ENCODE measurements around the gene RBX1.
"Not testable (repeated sequence)": the region's sequence is repeated elsewhere in the genome, so short reads cannot be mapped to it uniquely, and the experiment has no call there.

The RBX1 gene

DNA sequence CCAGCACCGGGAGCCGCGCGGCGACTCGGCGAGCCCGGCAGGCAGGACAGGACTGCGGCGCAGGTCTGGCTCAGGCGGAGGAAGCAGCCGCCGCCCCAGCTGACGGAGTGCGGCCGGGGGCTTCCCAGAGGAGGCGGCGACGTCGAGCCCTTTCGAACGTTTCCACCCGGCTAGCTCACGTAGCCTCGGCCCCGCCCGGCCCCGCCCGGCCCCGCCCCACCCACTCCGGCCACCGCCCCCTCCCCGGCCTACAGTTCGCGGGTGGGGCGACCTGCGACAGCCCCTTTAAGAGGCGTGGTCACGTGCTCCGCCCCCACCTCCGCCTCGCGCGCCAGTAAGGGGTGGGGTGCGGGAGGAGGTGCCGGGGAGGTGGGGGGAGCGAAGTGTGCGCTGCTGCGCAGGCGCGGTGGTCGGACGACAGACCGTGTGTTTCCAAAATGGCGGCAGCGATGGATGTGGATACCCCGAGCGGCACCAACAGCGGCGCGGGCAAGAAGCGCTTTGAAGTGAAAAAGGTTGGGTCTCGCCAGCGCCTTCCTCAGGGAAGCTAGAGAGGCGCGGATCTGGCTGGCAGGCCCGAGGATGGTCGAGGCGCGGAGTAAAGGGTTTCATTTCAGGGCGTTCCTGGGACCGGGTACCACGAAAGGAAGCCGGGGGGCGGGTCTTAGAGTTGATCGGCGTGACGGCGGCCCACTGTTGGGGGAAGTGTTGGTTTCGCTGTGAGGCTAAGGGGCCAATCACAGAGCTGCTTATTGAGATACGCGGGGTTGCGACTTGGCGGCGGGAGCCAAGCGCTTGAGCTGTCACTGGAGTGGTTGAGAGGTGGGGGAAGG, at the start of gene RBX1:
Gene RBX1, plus strand, starts transcription at position 417 of the 833 bp plus-strand sequence. Its CDS starts 21 bp downstream, at position 438.
- DNase-seq, result peak; percentile 99

DNA sequence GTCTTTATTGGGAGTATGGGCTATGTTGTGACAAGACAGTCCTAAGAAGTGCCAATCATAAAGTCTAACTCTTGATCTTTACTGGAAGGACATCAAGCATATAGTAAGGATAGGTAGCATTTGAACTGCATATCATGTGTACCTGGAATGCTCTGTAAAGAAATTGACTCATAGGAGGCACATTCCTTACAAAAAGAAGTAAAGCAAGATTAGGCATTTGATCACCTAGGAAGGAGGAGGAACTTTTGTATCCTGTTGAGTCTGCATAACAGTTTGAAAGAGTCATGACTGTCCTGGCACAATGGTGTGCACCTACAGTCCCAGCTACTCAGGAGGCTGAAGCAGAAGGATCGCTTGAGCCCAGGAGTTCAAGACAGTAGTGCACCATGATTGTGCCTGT, 47.1 kb upstream of the RBX1 start:
- no peak for DNase-seq

DNA sequence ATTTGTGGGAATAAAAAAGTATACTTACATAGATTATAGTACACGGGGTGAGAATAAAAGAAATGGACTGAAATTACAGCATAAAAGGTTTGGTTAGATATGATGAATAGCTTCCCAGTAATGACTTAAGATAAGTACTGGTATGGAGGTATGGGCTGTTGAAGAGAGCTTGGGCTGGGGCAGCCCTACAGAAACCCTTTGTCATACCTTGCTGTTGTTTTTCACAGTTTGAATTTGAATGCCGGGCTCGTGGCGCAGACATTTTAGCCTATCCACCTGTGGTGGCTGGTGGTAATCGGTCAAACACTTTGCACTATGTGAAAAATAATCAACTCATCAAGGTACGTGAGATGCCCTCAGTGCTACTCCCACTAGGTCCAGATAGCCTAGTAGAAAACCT, 42.3 kb upstream of the RBX1 start:
- DNase-seq, result no peak

DNA sequence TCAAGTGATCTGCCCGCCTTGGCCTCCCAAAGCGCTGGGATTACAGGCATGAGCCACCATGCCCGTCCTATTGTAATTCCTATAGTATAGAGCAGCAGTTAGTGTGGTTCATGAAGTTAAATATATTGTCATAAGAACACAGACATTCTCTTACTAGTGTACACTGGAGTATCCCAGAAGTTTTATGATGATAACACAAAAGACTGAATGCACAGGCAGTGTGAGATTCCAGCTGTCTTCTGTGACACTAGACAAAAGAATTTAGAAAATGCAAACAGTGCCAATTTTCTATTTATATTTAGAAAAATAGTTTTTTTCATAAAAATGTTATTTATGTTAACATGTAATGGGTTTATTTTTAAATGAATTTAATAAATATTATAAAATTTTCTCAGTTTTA, 39.4 kb upstream of the RBX1 start:
- peak; percentile 14 for DNase-seq

DNA sequence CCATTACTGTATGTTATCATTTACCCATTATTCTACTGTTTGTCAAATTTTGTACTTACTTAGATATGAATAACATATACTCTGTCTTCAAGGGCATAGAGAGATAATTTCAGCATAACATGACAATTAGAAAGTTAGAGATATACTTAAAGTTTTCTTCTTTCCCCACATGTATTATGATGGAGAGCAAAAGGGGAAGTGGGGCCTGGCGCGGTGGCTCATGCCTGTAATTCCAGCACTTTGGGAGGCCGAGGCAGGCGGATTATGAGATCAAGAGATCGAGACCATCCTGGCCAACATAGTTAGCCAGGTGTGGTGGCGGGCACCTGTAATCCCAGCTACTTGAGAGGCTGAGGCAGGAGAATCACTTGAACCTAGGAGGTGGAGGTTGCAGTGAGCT, 38.2 kb upstream of the RBX1 start:
- DNase-seq, result not testable (repeated sequence)

DNA sequence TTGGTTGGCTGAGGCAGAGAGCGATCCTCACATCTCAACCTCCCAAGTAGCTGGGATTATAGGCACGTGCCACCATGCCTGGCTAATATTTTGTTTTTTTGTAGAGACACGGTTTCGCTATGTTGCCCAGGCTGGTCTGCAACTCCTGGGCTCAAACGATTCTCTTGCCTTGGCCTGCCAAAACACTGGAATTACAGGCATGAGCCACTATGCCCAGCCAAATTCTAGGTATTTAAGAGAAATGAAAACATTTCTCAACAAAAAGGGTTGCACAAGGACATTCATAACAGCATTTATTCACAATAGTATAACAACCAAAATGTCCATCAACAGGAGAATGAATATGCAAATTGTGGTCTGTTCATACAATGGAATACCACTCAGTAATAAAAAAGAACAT, 31.7 kb upstream of the RBX1 start:
- DNase-seq, result no peak

DNA sequence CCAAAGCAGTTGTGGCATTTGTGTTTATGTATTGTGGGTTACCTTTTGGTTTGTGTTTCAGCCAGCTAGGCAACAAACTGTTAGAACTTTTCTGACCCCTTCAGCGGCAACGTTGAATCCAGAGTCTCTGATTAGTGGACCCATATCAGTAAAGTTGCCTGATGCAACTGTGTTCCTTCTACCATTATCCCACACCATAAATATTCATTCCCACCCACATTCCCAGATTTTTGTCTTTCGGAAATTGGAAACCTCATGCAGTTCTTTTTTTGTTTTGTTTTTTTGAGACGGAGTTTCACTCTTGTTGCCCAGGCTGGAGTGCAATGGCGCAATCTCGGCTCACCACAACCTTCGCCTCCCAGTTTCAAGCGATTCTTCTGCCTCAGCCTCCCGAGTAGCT, 30.7 kb upstream of the RBX1 start:
- no peak for DNase-seq

DNA sequence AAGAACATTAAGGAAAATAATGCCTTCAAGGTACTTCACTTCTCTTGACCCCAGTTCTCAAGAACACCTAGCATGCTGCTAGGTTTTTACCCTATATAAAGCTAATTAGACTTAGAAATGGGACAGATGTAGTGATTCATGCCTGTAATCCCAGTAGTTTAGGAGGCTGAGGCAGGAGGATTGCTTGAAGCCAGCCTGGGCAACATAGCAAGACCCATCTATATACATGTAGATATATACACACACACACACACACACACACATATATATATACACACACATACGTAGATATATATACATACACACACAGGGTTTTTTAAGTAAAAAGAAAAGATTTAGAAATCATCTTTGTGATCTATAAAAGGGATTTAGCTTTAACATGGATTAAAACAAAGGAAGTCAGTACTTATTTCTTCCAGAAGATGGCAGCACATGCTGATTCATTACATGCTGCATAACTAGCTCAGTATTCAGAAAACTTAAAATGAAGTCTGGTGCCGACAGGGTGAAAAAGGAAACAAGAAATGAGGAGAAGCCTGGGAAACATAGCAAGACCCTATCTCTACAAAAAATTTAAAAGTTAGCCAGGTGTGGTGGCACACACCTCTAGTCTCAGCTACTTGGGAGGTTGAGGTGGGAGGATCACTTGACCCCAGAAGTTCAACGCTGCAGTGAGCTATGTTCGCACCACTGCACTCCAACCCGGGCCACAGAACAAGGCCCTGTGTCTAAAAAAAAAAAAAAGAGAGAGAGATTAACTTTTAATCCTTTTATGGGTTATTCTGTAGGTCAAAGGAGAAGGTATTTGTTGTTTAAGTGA, 28.5 kb upstream of the RBX1 start:
- DNase-seq, result peak; percentile 56

DNA sequence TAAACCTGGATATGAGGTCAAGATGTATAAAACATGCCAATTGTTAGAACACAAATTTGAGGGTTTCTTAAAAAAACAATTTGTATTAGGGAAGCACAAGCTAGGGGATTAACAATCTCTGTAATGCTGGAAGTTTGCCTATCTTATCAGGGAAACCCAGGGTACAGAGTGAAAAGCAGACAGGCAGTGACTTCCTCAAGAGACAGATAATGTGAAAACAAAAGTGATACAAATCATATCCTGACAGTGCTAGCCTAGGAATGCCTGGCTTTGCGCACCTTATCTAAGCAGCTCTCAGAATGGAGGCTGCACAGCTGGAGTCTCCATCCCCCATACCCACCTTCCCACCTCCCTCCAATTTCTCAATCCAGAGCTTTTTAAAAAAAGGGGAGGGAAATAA, 22.5 kb upstream of the RBX1 start:
- DNase-seq, result no peak

DNA sequence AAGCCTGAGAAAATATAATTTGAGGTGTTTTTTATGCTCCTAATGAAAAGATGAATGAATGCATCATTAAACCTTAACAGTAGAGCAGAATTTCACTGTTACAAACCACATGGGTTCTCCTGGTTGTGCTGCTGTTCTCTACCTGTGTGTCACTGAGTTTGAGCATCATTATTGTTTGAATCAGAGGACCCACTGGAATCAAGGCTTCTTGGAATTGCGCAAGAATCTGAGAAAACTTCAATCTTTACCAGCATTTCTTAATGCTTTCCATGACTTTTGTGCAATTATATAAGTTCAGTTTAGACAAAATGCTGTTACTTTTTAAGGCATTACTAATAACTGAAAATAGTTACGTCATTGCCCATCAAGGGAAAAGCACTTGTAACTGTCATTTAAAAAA, 18.8 kb upstream of the RBX1 start:
- no peak for DNase-seq

DNA sequence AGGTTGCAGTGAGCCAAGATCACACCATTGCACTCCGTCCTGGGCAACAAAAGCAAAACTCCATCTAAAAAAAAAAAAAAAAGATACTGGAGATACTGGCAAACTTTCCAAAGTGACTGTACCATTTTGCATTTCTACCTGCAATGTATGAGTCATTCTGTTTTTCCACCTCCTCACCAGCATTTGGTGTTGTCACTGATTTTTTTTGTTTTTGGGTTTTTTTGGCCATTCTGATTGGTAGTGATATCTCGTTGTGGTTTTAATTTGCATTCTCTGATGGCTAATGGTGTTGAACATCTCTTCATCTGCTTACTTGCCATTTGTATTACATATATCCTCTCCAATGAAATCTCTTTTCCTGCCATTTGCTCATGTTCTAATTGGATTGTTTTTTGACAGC, 12.0 kb upstream of the RBX1 start:
- DNase-seq, result no peak

DNA sequence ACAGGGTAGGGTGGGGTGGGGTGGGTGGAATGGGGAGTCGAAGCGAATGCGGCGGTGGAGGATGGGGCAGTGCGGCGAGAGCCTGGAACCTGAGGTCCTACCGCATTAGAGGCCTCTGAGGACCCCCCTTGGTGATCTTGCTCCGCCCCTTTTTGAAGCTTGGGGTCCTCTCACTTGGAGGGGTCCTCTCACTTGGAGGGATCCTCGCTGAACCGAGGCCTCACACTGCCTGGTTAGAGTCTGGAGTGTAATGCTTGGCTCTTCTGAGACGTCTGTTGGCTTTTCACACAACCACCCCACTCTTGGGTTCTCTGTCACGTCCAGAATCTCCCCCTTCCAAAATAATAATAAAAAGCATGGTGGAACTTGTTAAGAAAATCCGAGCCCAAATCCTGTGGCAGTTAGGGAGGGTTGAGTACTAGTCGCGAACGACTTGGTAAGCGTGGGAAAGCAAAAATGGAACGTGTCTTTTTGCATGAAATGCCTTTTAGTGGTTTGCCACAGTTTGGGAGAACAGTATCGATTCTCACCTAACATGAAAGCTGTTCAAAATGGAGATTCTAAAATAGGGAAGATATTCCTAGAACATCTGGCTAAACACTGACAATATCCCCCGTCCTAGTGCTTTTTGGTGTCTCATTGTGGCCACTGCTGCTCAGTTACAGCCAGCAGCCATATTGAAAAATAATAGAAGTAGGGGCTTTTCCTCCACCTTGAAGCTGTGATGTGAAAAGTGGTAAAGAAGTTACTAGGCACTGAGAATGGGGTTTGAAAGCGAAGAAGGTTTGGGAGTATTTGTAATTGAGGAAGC, 822 bp downstream of the RBX1 start:
- DNase-seq, result peak; percentile 25

DNA sequence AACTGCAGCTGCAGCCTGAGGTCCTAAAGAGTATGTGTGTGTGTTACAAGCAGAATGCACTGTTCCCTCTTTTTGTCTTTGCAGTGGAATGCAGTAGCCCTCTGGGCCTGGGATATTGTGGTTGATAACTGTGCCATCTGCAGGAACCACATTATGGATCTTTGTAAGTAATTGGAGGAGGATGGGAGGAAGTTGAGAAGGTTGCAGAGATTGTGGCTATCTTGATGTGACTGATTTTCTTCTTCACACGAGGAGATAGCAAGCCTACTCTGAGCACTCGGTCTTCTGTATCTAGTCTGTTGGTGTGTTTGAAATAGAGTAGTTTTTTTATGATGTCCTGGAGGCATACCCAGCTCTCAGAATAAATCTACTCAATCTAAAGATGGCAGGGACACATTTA, 2.3 kb downstream of the RBX1 start:
- peak; percentile 17 for DNase-seq

DNA sequence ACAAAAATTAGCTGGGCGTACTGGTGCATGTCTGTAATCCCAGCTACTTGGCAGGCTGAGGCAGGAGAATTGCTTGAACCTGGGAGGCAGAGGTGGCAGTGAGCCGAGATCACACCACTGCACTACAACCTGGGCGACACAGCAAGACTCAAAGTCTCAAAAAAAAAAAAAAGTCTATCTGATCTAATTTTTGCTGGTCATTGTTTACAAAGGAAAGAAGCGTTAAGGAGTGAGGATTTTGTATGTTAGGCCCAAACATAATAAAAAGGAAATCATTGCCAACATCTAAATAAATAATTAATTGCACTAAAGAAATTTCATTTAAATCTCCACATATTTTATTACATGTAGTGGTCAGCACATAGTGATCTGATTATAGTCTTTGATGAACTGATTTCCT, 2.9 kb downstream of the RBX1 start:
- DNase-seq, result no peak

DNA sequence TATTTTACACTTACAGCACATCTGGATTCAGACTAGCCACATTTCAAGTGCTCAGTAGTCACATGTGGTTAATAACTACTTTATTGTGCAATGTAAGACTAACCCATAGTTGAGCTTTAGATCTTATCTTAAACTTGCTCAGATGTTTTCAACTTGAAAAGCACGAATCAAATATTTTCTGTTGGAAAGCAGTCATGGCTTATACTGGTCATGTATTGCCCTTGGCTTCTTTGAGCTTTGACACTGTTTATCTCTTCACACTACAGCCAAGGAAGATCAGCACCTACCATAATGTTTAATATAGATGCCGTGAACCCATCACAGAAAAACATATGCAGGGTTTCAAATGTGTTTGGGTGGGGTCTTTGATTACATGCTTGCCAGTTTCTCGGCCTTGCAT, 4.4 kb downstream of the RBX1 start:
- peak; percentile 33 for DNase-seq

DNA sequence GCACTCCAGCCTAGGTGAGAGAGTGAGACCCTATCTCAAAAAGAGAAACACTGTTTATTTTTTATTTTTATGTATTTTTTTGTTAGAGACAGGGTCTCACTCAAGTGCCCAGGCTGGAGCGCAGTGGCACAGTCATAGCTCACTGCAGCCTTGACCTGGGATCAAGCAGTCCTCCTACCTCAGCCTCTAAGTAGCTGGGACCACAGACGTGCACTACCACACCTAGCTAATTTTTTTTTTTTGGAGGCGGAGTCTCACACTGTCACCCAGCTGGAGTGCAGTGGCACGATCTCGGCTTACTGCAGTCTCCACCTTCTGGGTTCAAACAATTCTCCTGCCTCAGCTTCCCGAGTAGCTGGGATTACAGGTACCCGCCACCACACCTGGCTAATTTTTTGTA, 6.4 kb downstream of the RBX1 start:
- no peak for DNase-seq

DNA sequence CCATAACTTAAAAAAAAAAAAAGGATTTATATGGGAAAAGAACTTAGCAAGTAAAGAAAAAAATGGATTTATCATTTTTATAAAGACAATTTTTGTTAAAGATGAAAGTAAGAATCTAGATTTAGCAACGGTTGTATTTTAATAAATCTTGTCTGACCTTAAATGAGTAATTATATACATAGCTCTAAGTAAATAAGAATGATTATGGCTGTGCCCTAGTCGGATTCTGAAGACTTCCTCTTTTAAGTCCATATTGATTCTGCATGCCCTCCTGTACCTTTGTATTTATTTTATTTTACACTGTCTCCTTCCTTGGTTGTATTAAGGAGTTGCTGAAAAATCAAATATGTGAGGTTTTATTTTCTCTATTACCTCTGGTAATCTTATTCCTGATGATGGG, 7.1 kb downstream of the RBX1 start:
- DNase-seq, result no peak

DNA sequence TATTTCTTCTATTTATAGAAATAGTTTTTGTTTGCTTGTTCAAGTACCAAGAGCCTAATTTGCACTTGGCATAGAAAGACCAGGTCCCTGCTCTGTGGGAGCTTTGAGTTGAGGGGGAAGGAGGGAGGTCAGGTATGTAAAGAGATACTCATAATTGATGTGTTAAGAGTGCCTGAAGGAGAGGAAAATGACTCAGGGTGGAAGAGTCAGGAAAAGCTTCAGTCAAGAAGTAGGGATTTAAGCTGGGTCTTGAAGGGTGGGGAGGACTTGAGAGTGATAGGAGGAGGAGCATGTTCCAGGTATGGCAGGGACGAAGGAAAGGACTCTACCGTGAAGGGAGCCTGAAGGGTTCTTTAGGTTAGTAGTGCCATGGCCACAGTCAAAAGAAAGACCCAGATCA, 9.0 kb downstream of the RBX1 start:
- no peak for DNase-seq

DNA sequence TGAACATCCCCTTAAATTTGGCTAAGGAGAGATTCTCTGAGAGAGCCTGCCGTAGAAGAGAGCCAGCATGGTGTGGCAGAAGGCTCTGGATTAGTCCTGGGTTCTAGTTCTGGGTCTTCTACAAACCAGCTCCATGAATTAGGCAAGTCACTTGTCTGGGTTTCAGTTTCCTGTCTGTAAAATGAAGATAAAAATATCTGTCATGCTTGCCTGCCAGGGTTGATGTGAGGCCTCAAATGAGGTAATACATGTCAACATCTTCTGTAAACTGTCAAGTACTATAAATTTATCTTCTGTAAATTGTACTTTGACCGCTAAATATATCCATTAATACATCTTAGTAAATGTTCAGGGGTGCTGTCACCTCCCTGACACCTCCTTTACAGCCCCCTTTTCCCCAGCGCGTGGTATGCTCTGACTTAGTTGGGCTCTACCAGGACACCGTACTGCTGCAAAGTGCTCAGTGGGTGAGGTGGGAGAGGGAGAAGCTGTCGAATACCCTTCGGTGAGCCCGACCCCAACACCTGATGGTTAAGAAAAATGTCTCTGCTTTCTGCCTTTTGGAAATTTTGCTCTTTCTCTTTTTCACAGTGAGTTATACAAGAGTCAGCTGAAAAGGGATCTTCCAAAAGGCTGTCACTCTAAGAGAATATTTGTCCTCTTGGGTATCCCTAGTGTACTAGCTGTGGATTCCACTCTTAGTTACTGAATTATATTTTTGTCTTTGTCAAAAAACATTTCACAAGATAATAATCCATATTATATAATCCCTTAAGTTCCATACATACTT, 15.0 kb downstream of the RBX1 start:
- DNase-seq, result no peak

DNA sequence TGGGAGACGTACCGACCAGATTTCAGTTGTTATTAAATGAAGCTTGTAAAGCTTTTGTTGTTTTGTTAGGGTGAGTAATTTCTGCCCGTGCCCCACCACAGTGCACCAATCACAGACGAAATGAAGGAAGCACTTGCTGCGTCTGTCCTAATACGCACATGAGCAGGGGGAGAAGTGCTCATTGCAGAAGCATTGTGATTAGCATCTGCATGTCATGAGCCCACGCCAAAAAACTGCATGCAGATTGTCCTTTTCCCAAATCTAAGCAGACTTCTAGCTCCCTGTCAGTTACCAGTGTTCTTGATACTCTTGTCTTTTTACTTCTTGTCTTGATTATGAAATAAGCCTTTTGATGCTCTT, 15.5 kb downstream of the RBX1 start:
- DNase-seq, result no peak

DNA sequence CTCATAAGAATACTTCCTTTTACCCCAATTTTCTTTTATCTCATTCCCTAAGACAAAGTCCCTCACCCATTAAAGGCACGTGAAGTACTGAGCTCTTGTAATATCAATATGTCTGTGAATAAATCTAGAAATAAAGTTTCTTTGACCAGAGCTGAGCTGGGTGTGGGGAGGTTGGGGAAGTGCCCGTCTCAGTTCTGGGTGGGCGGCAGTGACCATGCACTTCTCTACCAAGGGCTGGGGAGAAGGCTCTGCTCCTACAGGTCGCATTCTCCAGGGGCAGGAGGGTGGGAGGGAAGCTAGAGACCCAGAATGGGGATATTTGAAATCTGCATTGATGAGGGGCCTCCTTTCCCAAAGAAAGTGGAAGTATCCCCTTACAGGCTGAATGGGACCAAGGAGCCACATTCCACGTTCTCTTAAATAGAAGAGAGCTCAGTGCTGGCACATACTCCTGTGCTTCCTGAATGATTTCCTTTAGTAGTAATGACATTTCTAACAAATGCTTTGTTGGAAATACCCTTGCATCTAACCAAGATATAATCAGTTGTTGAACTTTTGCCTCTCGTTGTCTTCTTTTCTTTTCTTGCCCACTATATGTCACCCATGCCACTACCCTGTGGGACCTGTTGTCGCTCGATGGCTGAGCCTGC, 16.1 kb downstream of the RBX1 start:
- DNase-seq, result no peak

DNA sequence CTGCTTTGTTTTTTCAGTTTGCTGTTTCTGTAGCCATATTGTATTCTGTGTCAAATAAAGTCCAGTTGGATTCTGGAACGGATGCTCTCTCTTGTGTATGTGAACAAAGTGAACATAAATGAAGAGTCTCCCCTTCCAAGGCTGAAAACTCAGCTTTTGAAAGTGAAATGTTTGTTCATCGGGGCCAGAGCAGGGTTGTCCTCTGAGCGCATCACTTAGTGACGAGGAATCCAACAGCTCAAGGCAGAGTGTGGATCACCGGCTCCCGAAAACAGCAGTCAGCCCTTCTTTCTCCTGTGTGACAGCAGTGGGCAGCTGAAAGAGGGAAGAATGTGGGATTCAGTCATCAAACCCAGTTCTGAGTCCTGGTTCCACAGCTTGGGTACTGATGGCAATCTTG, 21.4 kb downstream of the RBX1 start:
- no peak for DNase-seq
